ENCODE results near the gene PRKAG2. TPM values are rescaled to one million over a fixed set of nuclear protein-coding genes. Genes with fewer than 3 reads are reported as not detected.

The PRKAG2 gene
- polyA plus RNA-seq, 5 donors: 14.3 to 21.6 (median 17.3) TPM

GRCh38 chr7:151712810-151713125 is 164.1 kb downstream of the PRKAG2 start:
- no peak for DNase-seq

GRCh38 chr7:151711906-151712809 is 164.8 kb downstream of the PRKAG2 start:
- DNase-seq: no peak

- no peak for DNase-seq
Measured at GRCh38 chr7:151711435-151711872, 165.5 kb downstream of the PRKAG2 start.

- DNase-seq: no peak
Measured at GRCh38 chr7:151710646-151711434, 166.1 kb downstream of the PRKAG2 start.

GRCh38 chr7:151710121-151710640 is 166.7 kb downstream of the PRKAG2 start:
- DNase-seq: no peak

- DNase-seq: no peak
Measured at GRCh38 chr7:151709141-151710038, 167.5 kb downstream of the PRKAG2 start.

- no peak for DNase-seq
Measured at GRCh38 chr7:151708610-151709009, 168.3 kb downstream of the PRKAG2 start.

GRCh38 chr7:151707757-151708156 is 169.2 kb downstream of the PRKAG2 start:
- DNase-seq: no peak

- DNase-seq: no peak
Measured at GRCh38 chr7:151707105-151707469, 169.8 kb downstream of the PRKAG2 start.

- no peak for DNase-seq
Measured at GRCh38 chr7:151706277-151707104, 170.4 kb downstream of the PRKAG2 start.

- DNase-seq: no peak
Measured at GRCh38 chr7:151705636-151706276, 171.2 kb downstream of the PRKAG2 start.

GRCh38 chr7:151704960-151705635 is 171.8 kb downstream of the PRKAG2 start:
- DNase-seq: no peak

GRCh38 chr7:151704299-151704959 is 172.5 kb downstream of the PRKAG2 start:
- DNase-seq: no peak

- DNase-seq: no peak
Measured at GRCh38 chr7:151702961-151703360, 174.0 kb downstream of the PRKAG2 start.

GRCh38 chr7:151700586-151701165 is 176.2 kb downstream of the PRKAG2 start:
- no peak for DNase-seq

- no peak for DNase-seq
Measured at GRCh38 chr7:151699928-151700319, 177.0 kb downstream of the PRKAG2 start.

- DNase-seq: no peak
Measured at GRCh38 chr7:151699147-151699927, 177.6 kb downstream of the PRKAG2 start.

- DNase-seq: no peak
Measured at GRCh38 chr7:151697942-151698341, 179.0 kb downstream of the PRKAG2 start.
